BLaER1 treated with 17β-estradiol and CSF1 and Interleukin-3, amounts not matched to agents 10 nM and 100 nM (cell line): Measurements from ENCODE around the gene LHFPL6.

Source experiments
- H3K27ac ChIP-seq, 11 experiments: shearing (Covaris generic); formaldehyde crosslinking; 2 replicates each; pipeline ENCODE4 v1.8.1; 2022
- H3K27me3 ChIP-seq, 11 experiments: shearing (Covaris generic); formaldehyde crosslinking; 2 replicates each; pipeline ENCODE4 v1.8.1; 2022
- H3K36me3 ChIP-seq, 11 experiments: shearing (Covaris generic); formaldehyde crosslinking; 2 replicates each; pipeline ENCODE4 v1.8.1; 2022
- H3K4me1 ChIP-seq, 10 experiments: shearing (Covaris generic); formaldehyde crosslinking; 2 replicates each; pipeline ENCODE4 v1.8.1; 2022
- H3K4me2 ChIP-seq, 11 experiments: shearing (Covaris generic); formaldehyde crosslinking; 2 replicates each; pipeline ENCODE4 v1.8.1; 2022
- H3K4me3 ChIP-seq, 10 experiments: shearing (Covaris generic); formaldehyde crosslinking; 2 replicates each; pipeline ENCODE4 v1.8.1; 2022
- H3K9ac ChIP-seq, 11 experiments: shearing (Covaris generic); formaldehyde crosslinking; 2 replicates each; pipeline ENCODE4 v1.8.1; 2022
- H3K9me3 ChIP-seq, 11 experiments: shearing (Covaris generic); formaldehyde crosslinking; replicated peaks in 1 of 11; 2 replicates each; pipeline ENCODE4 v1.8.1; 2022
- H4K20me1 ChIP-seq, 11 experiments: shearing (Covaris generic); formaldehyde crosslinking; 2 replicates each; pipeline ENCODE4 v1.8.1; 2022
- Cebpa-rat ChIP-seq, 11 experiments: shearing (Covaris generic); IDR thresholded peaks; 2 replicates each; pipeline ENCODE4 v1.8.1; 2022

Gene LHFPL6

GRCh38 chr13:39468306-39468705 lies 134.7 kb downstream of the LHFPL6 start:
- Histone ChIP-seq H3K9me3 (no peaks in the 10 kb centered on the region), H4K20me1 (no peaks in the 10 kb centered on the region), H3K4me2 (no peak overlapping the region), H3K4me3 (no peak overlapping the region), H3K9ac (no peak overlapping the region), H3K27me3 (no peaks in the 10 kb centered on the region), H3K4me1 (no peaks in the 10 kb centered on the region), H3K27ac (no peak overlapping the region), H3K36me3 (no peaks in the 10 kb centered on the region)
- no peak for TF ChIP-seq Cebpa-rat (IDR thresholded peaks at IDR 0.05)

- no peak for TF ChIP-seq Cebpa-rat (IDR thresholded peaks at IDR 0.05)
- no peaks in the 10 kb centered on the region for H4K20me1 ChIP-seq
- H3K9me3 ChIP-seq, result no peaks in the 10 kb centered on the region
- H3K27me3 ChIP-seq, result no peaks in the 10 kb centered on the region
- no peaks in the 10 kb centered on the region for H3K36me3 ChIP-seq
- H3K4me1 ChIP-seq, result no peaks in the 10 kb centered on the region
- no peak overlapping the region for H3K4me2 ChIP-seq
- H3K9ac ChIP-seq, result no peak overlapping the region
- H3K4me3 ChIP-seq, result no peak overlapping the region
- H3K27ac ChIP-seq, result no peak overlapping the region
Observed at GRCh38 chr13:39463611-39464010, 139.4 kb downstream of the LHFPL6 start.

- no peak overlapping the region for H3K4me3 ChIP-seq
- no peaks in the 10 kb centered on the region for H4K20me1 ChIP-seq
- no peaks in the 10 kb centered on the region for H3K36me3 ChIP-seq
- TF ChIP-seq Cebpa-rat (IDR thresholded peaks at IDR 0.05), result no peak
- H3K9me3 ChIP-seq, result peaks cover 0 to 5% (median 0%) of the 10 kb centered on the region in 11 experiments; a peak in 1 of 22 replicates
- H3K27ac ChIP-seq, result no peak overlapping the region
- no peaks in the 10 kb centered on the region for H3K4me1 ChIP-seq
- no peak overlapping the region for H3K4me2 ChIP-seq
- no peaks in the 10 kb centered on the region for H3K27me3 ChIP-seq
- no peak overlapping the region for H3K9ac ChIP-seq
Observed at GRCh38 chr13:39462906-39463305, 140.1 kb downstream of the LHFPL6 start.

- TF ChIP-seq Cebpa-rat (IDR thresholded peaks at IDR 0.05), result no peak
- H3K4me3 ChIP-seq, result no peak overlapping the region
- H3K4me2 ChIP-seq, result no peak overlapping the region
- H3K27ac ChIP-seq, result no peak overlapping the region
- no peaks in the 10 kb centered on the region for H4K20me1 ChIP-seq
- H3K36me3 ChIP-seq, result no peaks in the 10 kb centered on the region
- H3K4me1 ChIP-seq, result no peaks in the 10 kb centered on the region
- H3K27me3 ChIP-seq, result no peaks in the 10 kb centered on the region
- no peak overlapping the region for H3K9ac ChIP-seq
- peaks cover 1 to 10% (median 2%) of the 10 kb centered on the region in 11 experiments; a peak in 14 of 22 replicates for H3K9me3 ChIP-seq
Observed at GRCh38 chr13:39462428-39462827, 140.6 kb downstream of the LHFPL6 start.

GRCh38 chr13:39461685-39462266 lies 141.2 kb downstream of the LHFPL6 start:
- no peak overlapping the region for H3K4me3 ChIP-seq
- peaks cover 4 to 16% (median 9%) of the 10 kb centered on the region in 11 experiments; a peak in 15 of 22 replicates for H3K9me3 ChIP-seq
- no peak overlapping the region for H3K27ac ChIP-seq
- H3K4me1 ChIP-seq, result no peaks in the 10 kb centered on the region
- H3K36me3 ChIP-seq, result no peaks in the 10 kb centered on the region; a peak in 1 of 22 replicates
- no peak overlapping the region for H3K9ac ChIP-seq
- no peaks in the 10 kb centered on the region for H4K20me1 ChIP-seq
- no peak for TF ChIP-seq Cebpa-rat (IDR thresholded peaks at IDR 0.05)
- no peak overlapping the region for H3K4me2 ChIP-seq
- no peaks in the 10 kb centered on the region for H3K27me3 ChIP-seq

- Histone ChIP-seq H3K9ac (no peak overlapping the region), H3K27me3 (no peaks in the 10 kb centered on the region), H3K4me2 (no peak overlapping the region), H3K9me3 (peaks cover 4 to 19% (median 10%) of the 10 kb centered on the region in 11 experiments; a peak in 15 of 22 replicates), H4K20me1 (no peaks in the 10 kb centered on the region), H3K36me3 (no peaks in the 10 kb centered on the region; a peak in 1 of 22 replicates), H3K4me1 (peaks cover 6 to 10% (median 9%) of the 10 kb centered on the region in 10 experiments), H3K27ac (no peak overlapping the region), H3K4me3 (no peak overlapping the region)
- TF ChIP-seq Cebpa-rat (IDR thresholded peaks at IDR 0.05), result no peak
Observed at GRCh38 chr13:39457274-39457673, 145.7 kb downstream of the LHFPL6 start.

GRCh38 chr13:39455521-39456175 lies 147.3 kb downstream of the LHFPL6 start:
- Histone ChIP-seq H3K27me3 (no peaks in the 10 kb centered on the region), H3K4me2 (no peak overlapping the region), H3K36me3 (no peaks in the 10 kb centered on the region; a peak in 1 of 22 replicates), H3K27ac (no peak overlapping the region), H3K9me3 (peaks cover 4 to 19% (median 10%) of the 10 kb centered on the region in 11 experiments; a peak in 15 of 22 replicates), H3K9ac (no peak overlapping the region), H3K4me1 (peaks cover 19 to 25% (median 24%) of the 10 kb centered on the region in 10 experiments), H3K4me3 (no peak overlapping the region), H4K20me1 (no peaks in the 10 kb centered on the region)
- no peak for TF ChIP-seq Cebpa-rat (IDR thresholded peaks at IDR 0.05)

- H3K4me3 ChIP-seq, result no peak overlapping the region
- peaks cover 23 to 29% (median 25%) of the 10 kb centered on the region in 10 experiments for H3K4me1 ChIP-seq
- TF ChIP-seq Cebpa-rat (IDR thresholded peaks at IDR 0.05), result no peak
- H3K9me3 ChIP-seq, result peaks cover 4 to 14% (median 9%) of the 10 kb centered on the region in 11 experiments; a peak in 15 of 22 replicates
- H3K27me3 ChIP-seq, result no peaks in the 10 kb centered on the region
- no peaks in the 10 kb centered on the region; a peak in 1 of 22 replicates for H3K36me3 ChIP-seq
- no peaks in the 10 kb centered on the region for H4K20me1 ChIP-seq
- H3K9ac ChIP-seq, result peak overlapping the region in 8 of 11 experiments; percentile 8 to 69 (median 52); a peak in 11 of 22 replicates
- H3K4me2 ChIP-seq, result peak overlapping the region; percentile 19 to 92 (median 69); a peak in 21 of 22 replicates
- peak overlapping the region in 10 of 11 experiments; percentile 54 to 90 (median 81); a peak in 19 of 22 replicates for H3K27ac ChIP-seq
Observed at GRCh38 chr13:39452834-39453233, 150.2 kb downstream of the LHFPL6 start.

GRCh38 chr13:39452417-39452816 lies 150.6 kb downstream of the LHFPL6 start:
- Histone ChIP-seq H3K9me3 (peaks cover 2 to 9% (median 7%) of the 10 kb centered on the region in 11 experiments; a peak in 15 of 22 replicates), H3K4me2 (peak overlapping the region; percentile 19 to 92 (median 69)), H3K4me3 (no peak overlapping the region), H4K20me1 (no peaks in the 10 kb centered on the region), H3K27me3 (no peaks in the 10 kb centered on the region), H3K4me1 (peaks cover 23 to 29% (median 25%) of the 10 kb centered on the region in 10 experiments), H3K36me3 (no peaks in the 10 kb centered on the region; a peak in 1 of 22 replicates), H3K9ac (peak overlapping the region in 9 of 11 experiments; percentile 8 to 69 (median 57); a peak in 17 of 22 replicates), H3K27ac (peak overlapping the region; percentile 50 to 90 (median 81); a peak in 21 of 22 replicates)
- TF ChIP-seq Cebpa-rat (IDR thresholded peaks at IDR 0.05), result no peak
